ENCODE results near the gene DHRS9. TPM values are rescaled to one million over a fixed set of nuclear protein-coding genes. Genes with fewer than 3 reads are reported as not detected.

The DHRS9 gene
- total RNA-seq, 1 donor from 2014 or later: 2.1 TPM

GRCh38 chr2:169108099-169108884, 38.9 kb downstream of the DHRS9 start:
- Histone ChIP-seq H3K9ac (ENCODE audit: low read depth in 1 of 3, low read length in 3 of 3) (no peak overlapping the region), H3K4me1 (ENCODE audit: control insufficient read depth in 3 of 3, insufficient read depth in 3 of 3, low read length in 3 of 3) (no peaks in the 10 kb centered on the region), H3K27ac (ENCODE audit: low read depth, low read length) (no peak overlapping the region), H3K4me3 (ENCODE audit: low read length in 3 of 3) (no peak overlapping the region), H3K36me3 (ENCODE audit: control insufficient read depth in 3 of 3, insufficient read depth in 3 of 3, low read length in 3 of 3) (no peaks in the 10 kb centered on the region), H3K27me3 (ENCODE audit: control insufficient read depth in 3 of 3, insufficient read depth in 3 of 3, low read length in 3 of 3) (peaks cover 0 to 4% (median 0%) of the 10 kb centered on the region in 3 donors), H3K9me3 (ENCODE audit: control insufficient read depth in 3 of 3, low read length in 3 of 3) (no peaks in the 10 kb centered on the region)

GRCh38 chr2:169109502-169110409, 40.4 kb downstream of the DHRS9 start:
- Histone ChIP-seq H3K4me1 (ENCODE audit: control insufficient read depth in 3 of 3, insufficient read depth in 3 of 3, low read length in 3 of 3) (no peaks in the 10 kb centered on the region), H3K27ac (ENCODE audit: low read depth, low read length) (no peak overlapping the region), H3K9ac (ENCODE audit: low read depth in 1 of 3, low read length in 3 of 3) (no peak overlapping the region)

GRCh38 chr2:169110419-169110818, 41.1 kb downstream of the DHRS9 start:
- Histone ChIP-seq H3K4me3 (ENCODE audit: low read length in 3 of 3) (no peak overlapping the region), H3K4me1 (ENCODE audit: control insufficient read depth in 3 of 3, insufficient read depth in 3 of 3, low read length in 3 of 3) (no peaks in the 10 kb centered on the region)

More at GRCh38 chr2:169109502-169110409, 40.4 kb downstream of the DHRS9 start:
- H3K9me3 ChIP-seq (ENCODE audit: control insufficient read depth in 3 of 3, low read length in 3 of 3): no peaks in the 10 kb centered on the region
- H3K4me3 ChIP-seq (ENCODE audit: low read length in 3 of 3): no peak overlapping the region
- H3K27me3 ChIP-seq (ENCODE audit: control insufficient read depth in 3 of 3, insufficient read depth in 3 of 3, low read length in 3 of 3): peaks cover 0 to 4% (median 0%) of the 10 kb centered on the region in 3 donors
- no peaks in the 10 kb centered on the region for H3K36me3 ChIP-seq (ENCODE audit: control insufficient read depth in 3 of 3, insufficient read depth in 3 of 3, low read length in 3 of 3)

GRCh38 chr2:169110916-169111315, 41.6 kb downstream of the DHRS9 start:
- no peaks in the 10 kb centered on the region for H3K9me3 ChIP-seq (ENCODE audit: control insufficient read depth in 3 of 3, low read length in 3 of 3)
- no peak overlapping the region for H3K27ac ChIP-seq (ENCODE audit: low read depth, low read length)
- H3K4me1 ChIP-seq (ENCODE audit: control insufficient read depth in 3 of 3, insufficient read depth in 3 of 3, low read length in 3 of 3): no peaks in the 10 kb centered on the region
- no peak overlapping the region for H3K9ac ChIP-seq (ENCODE audit: low read depth in 1 of 3, low read length in 3 of 3)
- no peak overlapping the region for H3K4me3 ChIP-seq (ENCODE audit: low read length in 3 of 3)
- peaks cover 0 to 4% (median 0%) of the 10 kb centered on the region in 3 donors for H3K27me3 ChIP-seq (ENCODE audit: control insufficient read depth in 3 of 3, insufficient read depth in 3 of 3, low read length in 3 of 3)
- H3K36me3 ChIP-seq (ENCODE audit: control insufficient read depth in 3 of 3, insufficient read depth in 3 of 3, low read length in 3 of 3): no peaks in the 10 kb centered on the region

More at GRCh38 chr2:169110419-169110818, 41.1 kb downstream of the DHRS9 start:
- Histone ChIP-seq H3K36me3 (ENCODE audit: control insufficient read depth in 3 of 3, insufficient read depth in 3 of 3, low read length in 3 of 3) (no peaks in the 10 kb centered on the region), H3K9me3 (ENCODE audit: control insufficient read depth in 3 of 3, low read length in 3 of 3) (no peaks in the 10 kb centered on the region), H3K27ac (ENCODE audit: low read depth, low read length) (no peak overlapping the region), H3K9ac (ENCODE audit: low read depth in 1 of 3, low read length in 3 of 3) (no peak overlapping the region), H3K27me3 (ENCODE audit: control insufficient read depth in 3 of 3, insufficient read depth in 3 of 3, low read length in 3 of 3) (peaks cover 0 to 4% (median 0%) of the 10 kb centered on the region in 3 donors)

GRCh38 chr2:169112841-169113240, 43.5 kb downstream of the DHRS9 start:
- Histone ChIP-seq H3K36me3 (ENCODE audit: control insufficient read depth in 3 of 3, insufficient read depth in 3 of 3, low read length in 3 of 3) (no peaks in the 10 kb centered on the region), H3K27me3 (ENCODE audit: control insufficient read depth in 3 of 3, insufficient read depth in 3 of 3, low read length in 3 of 3) (peaks cover 0 to 4% (median 0%) of the 10 kb centered on the region in 3 donors), H3K9me3 (ENCODE audit: control insufficient read depth in 3 of 3, low read length in 3 of 3) (no peaks in the 10 kb centered on the region), H3K4me1 (ENCODE audit: control insufficient read depth in 3 of 3, insufficient read depth in 3 of 3, low read length in 3 of 3) (no peaks in the 10 kb centered on the region), H3K4me3 (ENCODE audit: low read length in 3 of 3) (no peak overlapping the region), H3K9ac (ENCODE audit: low read depth in 1 of 3, low read length in 3 of 3) (no peak overlapping the region), H3K27ac (ENCODE audit: low read depth, low read length) (no peak overlapping the region)

GRCh38 chr2:169114056-169114455, 44.7 kb downstream of the DHRS9 start:
- Histone ChIP-seq H3K4me1 (ENCODE audit: control insufficient read depth in 3 of 3, insufficient read depth in 3 of 3, low read length in 3 of 3) (no peaks in the 10 kb centered on the region), H3K27me3 (ENCODE audit: control insufficient read depth in 3 of 3, insufficient read depth in 3 of 3, low read length in 3 of 3) (peaks cover 0 to 4% (median 0%) of the 10 kb centered on the region in 3 donors), H3K36me3 (ENCODE audit: control insufficient read depth in 3 of 3, insufficient read depth in 3 of 3, low read length in 3 of 3) (no peaks in the 10 kb centered on the region), H3K9ac (ENCODE audit: low read depth in 1 of 3, low read length in 3 of 3) (no peak overlapping the region), H3K27ac (ENCODE audit: low read depth, low read length) (no peak overlapping the region), H3K9me3 (ENCODE audit: control insufficient read depth in 3 of 3, low read length in 3 of 3) (no peaks in the 10 kb centered on the region), H3K4me3 (ENCODE audit: low read length in 3 of 3) (no peak overlapping the region)

- Histone ChIP-seq H3K27ac (ENCODE audit: low read depth, low read length) (no peak overlapping the region), H3K27me3 (ENCODE audit: control insufficient read depth in 3 of 3, insufficient read depth in 3 of 3, low read length in 3 of 3) (peaks cover 0 to 2% (median 0%) of the 10 kb centered on the region in 3 donors), H3K4me3 (ENCODE audit: low read length in 3 of 3) (no peak overlapping the region), H3K4me1 (ENCODE audit: control insufficient read depth in 3 of 3, insufficient read depth in 3 of 3, low read length in 3 of 3) (no peaks in the 10 kb centered on the region), H3K9ac (ENCODE audit: low read depth in 1 of 3, low read length in 3 of 3) (no peak overlapping the region), H3K36me3 (ENCODE audit: control insufficient read depth in 3 of 3, insufficient read depth in 3 of 3, low read length in 3 of 3) (no peaks in the 10 kb centered on the region), H3K9me3 (ENCODE audit: control insufficient read depth in 3 of 3, low read length in 3 of 3) (no peaks in the 10 kb centered on the region)
Observed at GRCh38 chr2:169116327-169116726, 47.0 kb downstream of the DHRS9 start.

GRCh38 chr2:169116993-169117392, 47.6 kb downstream of the DHRS9 start:
- H3K27ac ChIP-seq (ENCODE audit: low read depth, low read length): no peak overlapping the region
- no peaks in the 10 kb centered on the region for H3K4me1 ChIP-seq (ENCODE audit: control insufficient read depth in 3 of 3, insufficient read depth in 3 of 3, low read length in 3 of 3)
- H3K27me3 ChIP-seq (ENCODE audit: control insufficient read depth in 3 of 3, insufficient read depth in 3 of 3, low read length in 3 of 3): peaks cover 0 to 3% (median 0%) of the 10 kb centered on the region in 3 donors

GRCh38 chr2:169118060-169118459, 48.7 kb downstream of the DHRS9 start:
- Histone ChIP-seq H3K4me3 (ENCODE audit: low read length in 3 of 3) (no peak overlapping the region), H3K27me3 (ENCODE audit: control insufficient read depth in 3 of 3, insufficient read depth in 3 of 3, low read length in 3 of 3) (peaks cover 0 to 3% (median 0%) of the 10 kb centered on the region in 3 donors), H3K9me3 (ENCODE audit: control insufficient read depth in 3 of 3, low read length in 3 of 3) (no peaks in the 10 kb centered on the region), H3K4me1 (ENCODE audit: control insufficient read depth in 3 of 3, insufficient read depth in 3 of 3, low read length in 3 of 3) (no peaks in the 10 kb centered on the region), H3K36me3 (ENCODE audit: control insufficient read depth in 3 of 3, insufficient read depth in 3 of 3, low read length in 3 of 3) (no peaks in the 10 kb centered on the region), H3K27ac (ENCODE audit: low read depth, low read length) (no peak overlapping the region), H3K9ac (ENCODE audit: low read depth in 1 of 3, low read length in 3 of 3) (no peak overlapping the region)

More at GRCh38 chr2:169116993-169117392, 47.6 kb downstream of the DHRS9 start:
- no peaks in the 10 kb centered on the region for H3K36me3 ChIP-seq (ENCODE audit: control insufficient read depth in 3 of 3, insufficient read depth in 3 of 3, low read length in 3 of 3)
- H3K9me3 ChIP-seq (ENCODE audit: control insufficient read depth in 3 of 3, low read length in 3 of 3): no peaks in the 10 kb centered on the region
- H3K9ac ChIP-seq (ENCODE audit: low read depth in 1 of 3, low read length in 3 of 3): no peak overlapping the region
- no peak overlapping the region for H3K4me3 ChIP-seq (ENCODE audit: low read length in 3 of 3)

Data from skeletal muscle tissue (tissue), 4 donors.